Measurements from ENCODE around the gene LTA4H.
A peak's percentile ranks its signal among the peaks of the same experiment; 100 is the strongest.

LTA4H gene

GRCh38 chr12:96033549-96034389, 1.6 kb downstream of the LTA4H start:
- no peak for DNase-seq

GRCh38 chr12:96029826-96030225, 5.6 kb downstream of the LTA4H start:
- no peak for DNase-seq

GRCh38 chr12:96028538-96028937, 6.8 kb downstream of the LTA4H start:
- DNase-seq: no peak

DNA sequence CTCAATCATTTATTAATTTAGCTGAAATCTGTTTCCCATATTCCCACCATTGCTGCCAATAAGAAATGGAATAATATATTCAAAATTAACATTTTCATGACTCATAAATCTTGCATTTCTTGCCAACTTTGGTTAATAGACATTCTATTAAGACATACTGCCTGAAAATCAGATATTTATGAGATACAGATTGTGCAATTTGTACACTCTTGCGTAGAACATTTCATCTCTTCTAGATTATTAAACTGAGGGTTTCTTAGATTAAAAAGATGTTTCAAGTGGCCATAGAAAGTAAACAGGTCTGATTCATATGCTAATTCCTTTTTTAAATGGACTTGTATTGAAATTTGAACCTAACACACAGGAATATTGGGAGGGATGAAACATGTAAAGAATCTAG, 9.1 kb downstream of the LTA4H start:
- no peak for DNase-seq

DNA sequence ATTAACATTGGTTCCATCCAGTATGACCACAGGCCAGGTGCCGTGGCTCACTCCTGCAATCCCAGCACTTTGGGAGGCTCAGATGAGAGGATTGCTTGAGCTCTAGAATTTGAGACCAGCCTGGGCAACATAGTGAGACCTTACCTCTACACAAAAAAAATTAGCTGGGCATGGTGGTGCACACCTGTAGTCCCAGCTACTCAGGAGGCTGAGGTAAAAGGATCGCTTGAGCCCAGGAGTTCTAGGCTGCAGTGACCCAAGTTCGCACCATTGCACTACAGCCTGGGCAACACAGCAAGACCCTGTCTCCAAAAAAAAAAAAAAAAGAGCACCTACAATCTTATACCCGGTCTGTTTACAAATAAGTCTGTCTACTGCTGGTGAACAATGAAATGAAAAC, 9.9 kb downstream of the LTA4H start:
- no peak for DNase-seq

DNA sequence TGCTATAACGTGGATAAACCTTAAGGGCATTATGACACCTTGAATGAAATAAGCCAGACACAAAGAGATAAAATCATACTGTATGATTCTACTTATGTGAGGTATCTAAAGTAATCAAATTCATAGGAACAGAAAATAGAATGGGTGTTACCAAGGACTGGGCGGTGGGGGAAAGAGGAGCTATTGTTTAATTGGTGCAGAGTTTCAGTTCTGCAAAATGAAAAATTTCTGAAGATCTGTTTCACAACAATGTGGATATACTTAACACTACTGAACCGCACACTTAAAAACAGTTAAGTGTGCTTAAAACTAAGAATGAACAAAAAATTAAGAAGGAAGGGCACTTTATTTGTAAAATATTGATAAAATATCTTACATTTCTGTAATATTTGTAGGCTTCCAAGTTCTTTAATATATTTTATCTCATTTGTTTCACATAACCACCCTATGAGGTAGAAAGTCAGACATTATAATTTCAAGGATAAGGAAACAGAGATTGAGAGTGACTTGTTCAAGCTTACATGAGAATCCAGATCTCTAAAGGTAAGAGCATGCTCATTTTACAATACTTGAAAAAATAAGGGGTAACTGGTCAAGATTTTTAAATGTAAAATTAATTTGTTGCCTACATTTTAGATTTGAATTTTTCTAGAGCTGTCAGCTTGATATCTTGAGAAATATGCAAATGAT, 14.9 kb downstream of the LTA4H start:
- no peak for DNase-seq

- DNase-seq: peak; percentile 25
These were observed 19.7 kb downstream of the LTA4H start for GRCh38 chr12:96015672-96016071.

DNA sequence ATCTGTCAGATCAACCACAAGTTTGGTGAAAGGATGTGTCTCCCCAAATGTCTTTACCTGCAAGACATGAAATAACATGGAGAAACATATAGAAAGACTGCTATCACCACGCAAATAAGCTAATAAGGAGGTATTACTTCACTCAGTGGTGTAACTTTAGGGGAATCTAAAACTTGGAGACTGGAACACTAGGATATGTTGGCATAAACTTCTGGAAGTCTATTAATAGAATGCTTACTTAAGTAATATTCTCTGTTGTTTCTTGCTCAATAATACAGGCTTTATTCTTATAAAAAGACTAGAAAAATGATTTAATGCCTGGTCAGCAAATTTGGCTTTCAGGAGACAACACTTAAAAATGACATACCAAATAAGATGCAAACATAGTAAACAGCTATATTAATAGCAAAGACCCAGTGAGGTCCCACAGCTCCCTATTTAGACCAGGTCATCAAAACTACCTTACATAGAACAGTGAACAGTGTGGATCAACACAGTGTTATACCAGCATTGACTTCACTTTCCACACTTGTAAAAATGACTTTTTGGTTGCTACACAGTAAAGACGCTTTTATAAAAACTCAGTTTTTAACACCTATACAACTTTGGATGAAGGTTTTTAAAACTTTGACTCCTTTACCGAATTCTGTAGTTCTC, 20.3 kb downstream of the LTA4H start:
- DNase-seq: no peak

DNA sequence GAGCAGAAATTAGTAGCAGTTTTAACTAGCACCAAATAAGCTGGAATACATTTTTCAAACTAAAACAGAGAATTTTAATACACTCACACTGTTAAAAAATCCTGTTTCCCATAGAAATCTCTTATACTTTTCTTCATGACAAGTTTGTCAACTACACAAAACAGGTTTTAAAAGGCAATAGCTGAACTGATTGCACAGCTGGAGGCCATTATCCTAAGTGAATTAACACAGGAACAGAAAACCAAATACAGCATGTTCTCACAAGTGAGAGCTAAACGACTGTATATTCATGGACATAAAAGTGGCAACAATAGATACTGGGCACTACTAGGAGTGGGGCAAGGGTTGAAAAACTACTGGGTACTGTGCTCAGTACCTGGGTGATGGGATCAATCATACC, 27.7 kb downstream of the LTA4H start:
- DNase-seq: no peak

DNA sequence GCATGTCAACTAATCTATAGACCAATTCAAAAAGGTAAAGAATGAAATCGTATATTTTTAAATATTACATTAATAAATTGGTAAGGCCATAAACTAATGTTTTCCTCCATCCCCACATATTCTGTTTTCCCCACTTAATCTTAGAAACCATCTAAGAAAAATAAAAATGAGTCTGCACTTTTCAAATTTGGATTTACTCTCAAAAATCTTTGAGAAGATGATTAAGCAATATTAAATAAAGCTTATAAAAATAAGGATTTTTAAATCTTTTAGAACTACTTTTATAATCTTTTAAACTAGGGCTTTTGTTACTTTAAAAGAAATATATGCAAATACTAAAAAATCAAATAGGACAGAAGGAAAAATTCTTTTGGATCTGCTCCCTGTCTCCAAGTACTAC, 28.7 kb downstream of the LTA4H start:
- no peak for DNase-seq

- DNase-seq: no peak
These were observed 34.5 kb downstream of the LTA4H start for GRCh38 chr12:96000858-96001257.

DNA sequence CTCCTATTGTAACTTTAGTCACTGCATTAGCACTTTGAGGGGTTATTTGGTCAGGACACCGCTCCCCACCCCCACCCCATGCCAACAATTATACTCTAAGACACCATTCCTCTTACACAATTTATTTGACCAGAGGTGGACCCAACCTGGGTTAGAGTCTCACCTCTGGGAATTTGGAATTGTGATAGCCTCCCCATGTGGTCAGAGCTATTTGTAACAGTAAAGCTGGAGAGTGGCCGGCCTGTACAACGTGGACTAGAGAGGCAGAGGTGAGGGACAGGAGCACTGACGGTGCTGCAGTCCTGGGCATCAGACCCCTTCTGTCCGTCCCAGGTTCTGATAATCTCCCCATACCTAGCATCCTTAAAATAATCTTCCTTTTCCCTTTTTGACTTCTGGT, 35.9 kb downstream of the LTA4H start:
- DNase-seq: no peak

DNA sequence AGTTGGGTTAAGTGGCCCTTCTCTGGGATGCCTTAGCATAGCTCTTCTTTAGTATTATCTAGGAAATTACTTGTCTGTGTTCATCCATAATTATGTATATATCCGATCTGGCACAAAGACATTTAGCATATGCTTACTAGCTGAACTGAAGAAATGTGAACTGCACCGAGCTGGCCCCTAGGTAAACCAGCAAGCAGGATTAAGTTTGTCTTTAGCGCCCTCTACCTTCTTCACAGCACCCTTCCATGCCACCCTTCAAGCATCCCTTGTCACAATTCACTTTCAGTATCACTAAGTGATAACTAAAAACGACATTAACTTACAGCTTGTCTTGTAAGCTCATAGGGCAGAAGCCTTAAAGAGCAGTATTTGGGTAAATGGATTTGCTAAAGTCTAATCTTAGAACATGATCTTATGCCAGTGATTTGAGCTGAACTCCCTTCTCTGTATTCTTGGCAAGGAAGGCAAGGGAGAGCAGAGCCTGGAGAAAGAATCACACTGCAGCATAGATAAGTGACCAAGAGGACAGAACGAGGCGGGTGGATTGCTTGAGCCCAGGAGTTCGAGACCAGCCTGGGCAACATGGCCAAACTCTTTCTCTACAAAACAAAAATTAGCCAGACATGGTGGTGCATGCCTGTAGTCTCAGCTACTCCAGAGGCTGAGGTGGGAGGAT, 36.6 kb downstream of the LTA4H start:
- DNase-seq: peak; percentile 55

DNA sequence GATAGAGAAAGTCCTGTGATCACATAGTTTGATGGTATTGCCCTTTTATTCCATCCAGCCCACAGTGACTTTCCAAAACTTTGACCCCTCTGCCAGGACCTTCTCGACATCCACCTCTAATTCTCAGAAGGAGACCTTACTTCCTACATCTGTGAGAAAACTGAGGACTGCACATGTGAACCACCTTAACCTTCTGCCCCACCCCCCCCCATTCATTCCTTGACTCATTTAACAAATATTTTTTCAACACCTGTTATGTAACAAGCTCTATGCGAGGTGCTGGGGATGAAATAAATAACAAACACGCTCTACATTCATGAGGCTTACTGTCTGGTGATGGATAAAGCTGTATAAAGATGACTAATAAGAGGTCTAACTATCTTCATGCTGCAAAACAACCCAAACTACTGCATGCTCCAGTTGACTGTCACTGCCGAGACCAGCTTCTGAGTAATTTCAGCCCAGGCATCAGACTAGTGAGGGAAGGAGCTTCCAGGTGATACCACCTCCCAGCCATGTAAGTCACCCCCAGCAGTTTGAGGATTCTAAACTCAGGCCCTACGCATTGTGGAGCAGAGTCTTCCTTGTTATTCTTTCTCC, 37.4 kb downstream of the LTA4H start:
- DNase-seq: no peak

DNA sequence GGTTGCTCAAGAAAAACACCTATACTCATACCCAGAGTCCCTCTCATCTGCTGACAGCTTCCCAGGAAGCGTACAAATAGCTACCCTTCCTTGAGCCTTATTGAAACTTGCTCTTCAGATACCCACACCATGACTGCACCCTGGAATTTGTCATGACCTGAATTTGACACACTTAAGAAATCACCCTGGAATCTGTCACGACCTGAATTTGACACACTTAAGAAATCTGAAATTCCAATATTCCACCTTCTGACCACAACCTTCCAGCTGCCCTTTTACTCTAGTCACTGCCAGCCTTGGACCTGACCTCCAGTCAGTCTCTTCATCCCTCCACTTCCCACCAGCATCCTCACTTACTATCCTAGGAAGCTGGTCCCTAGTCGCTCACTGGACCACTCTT, 38.1 kb downstream of the LTA4H start:
- DNase-seq: no peak

GRCh38 chr12:95996034-95996658, 39.2 kb downstream of the LTA4H start, which contains the start of gene HAL:
Gene HAL (minus strand): TSS chr12:95996344. CDS start chr12:95995910, 434 bp downstream.
- DNase-seq: no peak

DNA sequence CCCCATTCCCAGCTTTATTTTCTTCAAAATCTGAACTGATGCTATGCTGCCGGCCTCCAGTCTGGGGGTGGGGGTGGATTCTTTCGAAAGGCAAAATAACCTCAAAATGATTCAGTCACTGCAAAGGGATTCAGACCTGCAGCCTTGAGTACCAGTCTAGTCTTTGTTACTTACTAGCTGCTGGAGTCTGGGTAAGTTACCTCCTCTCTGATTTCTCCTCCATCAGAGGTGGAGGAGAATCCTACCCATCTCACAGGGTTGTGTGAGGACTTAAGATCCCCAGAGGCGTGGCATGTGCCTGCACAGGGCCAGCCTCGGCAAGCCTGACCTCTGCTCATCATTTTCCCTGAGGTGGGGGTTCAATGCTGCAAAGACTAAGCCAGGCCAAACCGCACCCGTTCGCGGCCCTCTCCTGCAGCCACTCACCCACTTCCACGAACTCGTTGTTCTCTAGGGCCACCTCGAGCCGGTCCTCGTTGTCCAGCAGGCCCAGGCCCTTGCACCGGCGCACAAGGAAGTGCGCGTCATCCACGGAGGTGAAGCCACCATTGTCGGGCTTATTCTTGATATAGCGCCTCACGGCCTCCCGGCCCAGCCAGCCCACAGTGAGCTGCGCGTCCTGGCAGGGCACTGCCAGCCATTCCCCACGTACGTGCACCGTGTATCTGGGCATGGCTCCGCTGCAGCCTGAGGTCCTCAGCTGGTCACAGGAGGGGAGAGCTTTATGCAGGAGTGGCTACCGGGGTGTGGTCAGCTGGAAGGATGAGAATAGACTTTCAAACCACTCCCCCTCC, 40.0 kb downstream of the LTA4H start:
- DNase-seq: no peak

DNA sequence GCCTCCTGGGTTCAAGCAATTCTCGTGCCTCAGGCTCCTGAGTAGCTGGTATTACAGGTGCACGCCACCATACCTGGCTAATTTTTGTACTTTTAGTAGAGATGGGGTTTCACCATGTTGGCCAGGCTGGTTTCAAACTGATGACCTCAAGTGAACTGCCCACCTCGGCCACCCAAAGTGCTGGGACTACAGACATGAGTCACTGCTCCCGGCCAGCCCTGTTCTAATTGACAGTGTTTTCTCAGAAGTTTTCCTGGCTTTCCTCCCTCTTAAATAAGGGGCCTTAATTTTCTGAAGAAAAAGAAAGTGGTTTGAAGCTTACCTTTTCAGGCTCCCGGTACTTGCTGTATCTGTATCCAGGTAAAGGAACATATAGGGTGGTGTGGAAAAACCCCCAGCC, 40.9 kb downstream of the LTA4H start:
- no peak for DNase-seq

GRCh38 chr12:95993907-95994306, 41.5 kb downstream of the LTA4H start:
- DNase-seq: no peak

DNA sequence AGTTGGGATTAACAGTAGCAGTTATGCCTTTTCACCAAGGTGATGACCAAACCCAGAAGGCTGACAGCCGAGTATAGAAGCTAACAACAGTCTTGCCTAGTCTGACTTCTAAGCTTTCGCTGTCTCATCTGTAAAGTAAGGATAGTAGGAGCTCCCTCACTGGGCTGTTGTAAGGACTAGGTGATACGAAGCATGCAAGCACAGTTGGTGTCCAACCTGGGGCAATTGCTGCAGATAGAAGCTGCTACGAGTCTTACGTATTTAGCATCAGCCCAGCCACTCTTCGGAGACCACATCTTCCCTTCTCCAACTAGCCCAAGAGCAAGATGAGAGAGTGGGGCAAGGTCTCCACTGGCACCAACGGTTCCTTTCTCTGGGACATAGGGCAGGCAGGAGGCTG, 45.3 kb downstream of the LTA4H start:
- no peak for DNase-seq

GRCh38 chr12:95989504-95990123, 45.8 kb downstream of the LTA4H start:
- DNase-seq: no peak
